Stimulated activated CD8-positive, alpha-beta memory T cell treated with anti-CD3 and anti-CD28 coated beads, Interleukin-15, amount 100 ng/mL, for 4 hours (primary cell): ENCODE measurements around the gene TTF2.
A peak's percentile ranks its signal among the peaks of the same experiment; 100 is the strongest.

Experiments used
- DNase-seq, 2 donors: peaks; one replicate each; pipeline ENCODE4 v3.0.0-alpha.2; 2020; ENCODE audit warnings: low read depth in 2 of 2

TTF2 gene

GRCh38 chr1:117046781-117047180, 13.3 kb upstream of the TTF2 start:
- DNase-seq: no peak

- no peak for DNase-seq
Measured at GRCh38 chr1:117047271-117047670, 12.9 kb upstream of the TTF2 start.

GRCh38 chr1:117049857-117050256, 10.3 kb upstream of the TTF2 start:
- no peak for DNase-seq

- DNase-seq: no peak
Measured at GRCh38 chr1:117051224-117052064, 8.7 kb upstream of the TTF2 start.

- no peak for DNase-seq
Measured at GRCh38 chr1:117054068-117054467, 6.1 kb upstream of the TTF2 start.

GRCh38 chr1:117058810-117059209, 1.3 kb upstream of the TTF2 start:
- no peak for DNase-seq

- DNase-seq: peak; percentile 36 to 47
Measured at GRCh38 chr1:117059334-117059677, 820 bp upstream of the TTF2 start.

GRCh38 chr1:117060441-117061317, 553 bp downstream of the TTF2 start:
- DNase-seq: no peak

- DNase-seq: no peak
Measured at GRCh38 chr1:117061986-117062415, 1.9 kb downstream of the TTF2 start.

- DNase-seq: no peak
Measured at GRCh38 chr1:117066367-117066766, 6.2 kb downstream of the TTF2 start.

- DNase-seq: no peak
Measured at GRCh38 chr1:117067533-117068370, 7.6 kb downstream of the TTF2 start.

- DNase-seq: no peak
Measured at GRCh38 chr1:117068580-117068979, 8.5 kb downstream of the TTF2 start.

GRCh38 chr1:117069220-117069844, 9.2 kb downstream of the TTF2 start:
- DNase-seq: no peak

GRCh38 chr1:117070124-117070523, 10.0 kb downstream of the TTF2 start:
- no peak for DNase-seq

- DNase-seq: no peak
Measured at GRCh38 chr1:117076648-117077047, 16.5 kb downstream of the TTF2 start.

- peak in 1 of 2 donors; percentile 46 for DNase-seq
Measured at GRCh38 chr1:117077267-117077666, 17.1 kb downstream of the TTF2 start.

GRCh38 chr1:117079737-117080136, 19.6 kb downstream of the TTF2 start:
- DNase-seq: no peak

- no peak for DNase-seq
Measured at GRCh38 chr1:117084231-117084630, 24.1 kb downstream of the TTF2 start.

- no peak for DNase-seq
Measured at GRCh38 chr1:117087686-117088085, 27.6 kb downstream of the TTF2 start.

GRCh38 chr1:117089996-117090395, 29.9 kb downstream of the TTF2 start:
- no peak for DNase-seq

GRCh38 chr1:117092594-117092993, 32.5 kb downstream of the TTF2 start:
- no peak for DNase-seq
